T-cell (primary cell): ENCODE data around the gene MBP. TPM values are rescaled to one million over a fixed set of nuclear protein-coding genes. Genes with fewer than 3 reads are reported as not detected.

ENCODE experiments used
- ATAC-seq, 4 experiments: fragments of 200-7000 bp in 3 of 4; fragments of 150-1000 bp in 1 of 4; cut with Tn5 transposase; replicated peaks in 1 of 4; 1 replicate in 3 of 4; 2 replicates in 1 of 4; pipeline ENCODE4 v1.10.0; 2021; ENCODE audit warnings: moderate library complexity in 3 of 4, mild to moderate bottlenecking in 2 of 4, moderate number of reproducible peaks in 1 of 4
- CTCF ChIA-PET, 2 donors: fragments of 300-600 bp; sonication (Branson Sonifier 250); formaldehyde crosslinking; loops; one replicate each; lab custom pipeline; 2022; ENCODE audit warnings: antibody characterized with exemption in 2 of 2; lab: Charles Lee
- POLR2A ChIA-PET, 2 donors: fragments of 300-600 bp; sonication (Branson Sonifier 250); formaldehyde crosslinking; loops; one replicate each; lab custom pipeline; 2022; ENCODE audit warnings: antibody characterized with exemption in 2 of 2; lab: Charles Lee
- DNase-seq, 35 experiments: peaks; one replicate each; pipeline versions ENCODE4 v3.0.0 to v3.0.0-alpha.2; 2013 to 2023
- H3K27ac ChIP-seq: one replicate; pipeline ENCODE4 v1.5.1; 2013; ENCODE audit warnings: low read length
- H3K27me3 ChIP-seq, 2 experiments: replicated peaks in 1 of 2; 1 replicate in 1 of 2; 2 replicates in 1 of 2; pipeline versions ENCODE4 v1.6.1 to v1.7.0; 2013; ENCODE audit warnings: low read length in 1 of 2, mixed read lengths in 1 of 2; ENCODE audit not compliant: control insufficient read depth in 2 of 2, insufficient read depth in 2 of 2; ENCODE audit errors: extremely low read depth in 1 of 2
- H3K36me3 ChIP-seq, 2 donors: 1 replicate in 1 of 2; 2 replicates in 1 of 2; pipeline versions ENCODE4 v1.6.1 to v1.7.0; 2013; ENCODE audit warnings: low read length in 1 of 2; ENCODE audit not compliant: control insufficient read depth in 2 of 2, insufficient read depth in 1 of 2; ENCODE audit errors: extremely low read depth in 1 of 2
- H3K4me1 ChIP-seq, 2 experiments: 1 replicate in 1 of 2; 2 replicates in 1 of 2; pipeline versions ENCODE4 v1.6.1 to v1.7.0; 2013; ENCODE audit warnings: low read length in 2 of 2, mixed read lengths in 1 of 2; ENCODE audit not compliant: insufficient read depth in 2 of 2, control insufficient read depth in 1 of 2; ENCODE audit errors: extremely low read depth in 1 of 2
- H3K4me3 ChIP-seq, 2 donors: 1 replicate in 1 of 2; 2 replicates in 1 of 2; pipeline versions ENCODE4 v1.5.1 to v1.7.0; 2013; ENCODE audit warnings: mild to moderate bottlenecking in 2 of 2, low read length in 1 of 2, moderate library complexity in 1 of 2; ENCODE audit not compliant: control insufficient read depth in 1 of 2; ENCODE audit errors: extremely low read depth in 1 of 2
- H3K9me3 ChIP-seq: 2 replicates; pipeline ENCODE4 v1.7.0; 2013
- H3K27ac Mint-ChIP-seq, 2 donors: one replicate each; pipeline ENCODE4 v1.8.0; 2020 to 2021; ENCODE audit warnings: mild to moderate bottlenecking in 2 of 2, mixed read lengths in 2 of 2
- H3K27me3 Mint-ChIP-seq, 2 donors: one replicate each; pipeline ENCODE4 v1.8.0; 2021 to 2022; ENCODE audit warnings: mixed read lengths in 2 of 2
- H3K36me3 Mint-ChIP-seq: one replicate; pipeline ENCODE4 v1.8.0; 2021; ENCODE audit warnings: mixed read lengths
- H3K4me1 Mint-ChIP-seq, 3 donors: one replicate each; pipeline ENCODE4 v1.8.0; 2020 to 2022; ENCODE audit warnings: mixed read lengths in 3 of 3, mild to moderate bottlenecking in 1 of 3
- H3K4me3 Mint-ChIP-seq, 3 donors: one replicate each; pipeline ENCODE4 v1.8.0; 2020 to 2022; ENCODE audit warnings: mild to moderate bottlenecking in 3 of 3, mixed read lengths in 3 of 3, moderate library complexity in 3 of 3
- H3K9me3 Mint-ChIP-seq, 3 donors: one replicate each; pipeline ENCODE4 v1.8.0; 2020 to 2022; ENCODE audit warnings: mixed read lengths in 3 of 3
- WGBS: methylation state at CpG from one replicate; pipeline ENCODE4 v1.1.5; 2013; ENCODE audit warnings: missing lambda C conversion rate; ENCODE audit not compliant: insufficient coverage; 5-methylcytosine and 5-hydroxymethylcytosine counted together
- total RNA-seq, 35 experiments: library from RNA in 6 of 35; stranded (reverse) in 6 of 35; fragments of 120-200 nt in 1 of 35; gene quantifications; one replicate each; pipeline versions ENCODE4 v1.2.1 to v1.2.4 and lab custom pipeline; 2013 to 2026

Gene MBP
- total RNA-seq, 5 donors from 2014 or later (not counting 1 experiment from before 2014, with no cell fraction given) = 114 to 185 (median 152) TPM

DNA sequence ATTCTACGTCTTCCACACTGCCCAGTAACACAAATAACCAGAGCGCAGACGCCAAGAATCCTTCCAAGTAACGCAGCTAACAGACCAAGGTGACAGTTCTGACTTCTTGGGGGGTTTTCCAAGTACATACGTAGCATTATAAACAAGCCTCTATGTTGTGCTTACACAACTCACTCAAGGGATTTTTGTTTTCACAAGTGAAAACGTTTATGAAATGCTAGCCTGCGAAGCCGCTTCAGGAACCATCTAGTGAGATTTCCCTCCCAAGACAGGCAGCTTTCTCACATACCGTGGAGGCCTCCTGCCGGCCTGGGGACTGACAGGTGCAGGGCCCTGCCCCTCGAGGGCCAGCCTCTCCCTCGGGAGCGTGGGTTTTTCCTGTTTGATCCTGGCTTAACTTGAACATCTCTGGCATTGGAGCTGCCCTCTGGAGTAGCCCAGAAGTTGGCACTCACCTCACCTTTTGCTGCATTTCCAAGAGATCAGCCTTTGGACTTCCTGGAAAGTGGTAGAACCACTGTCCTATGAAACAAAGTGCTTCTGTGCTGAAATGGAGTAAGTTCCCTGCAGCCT lies 151.1 kb downstream of the MBP start:
- Histone ChIP-seq H3K27ac (no peak overlapping the region), H3K36me3 (no peaks in the 10 kb centered on the region), H3K9me3 (no peaks in the 10 kb centered on the region), H3K4me1 (peaks cover 2 to 11% of the 10 kb centered on the region in 2 experiments), H3K27me3 (no peaks in the 10 kb centered on the region), H3K4me3 (no peak overlapping the region)
- H3K27me3 Mint-ChIP-seq = no peaks in the 10 kb centered on the region
- no peak overlapping the region for H3K27ac Mint-ChIP-seq
- ChIA-PET CTCF (interaction anchor here in 1 of 2 donors (0.6 kb wide), 1 partner anchor 179 kb away, joined by 7 read pairs; no protein-coding TSS in a partner anchor), POLR2A (no interaction called here)
- WGBS = 82% methylated on average over 11 of the region's 13 CpGs
- DNase-seq (no peak), ATAC-seq (no peak)
- H3K36me3 Mint-ChIP-seq = peaks cover 6% of the 10 kb centered on the region
- H3K4me1 Mint-ChIP-seq = peaks cover 8 to 11% (median 8%) of the 10 kb centered on the region in 3 donors
- no peaks in the 10 kb centered on the region for H3K9me3 Mint-ChIP-seq
- no peak overlapping the region for H3K4me3 Mint-ChIP-seq

DNA sequence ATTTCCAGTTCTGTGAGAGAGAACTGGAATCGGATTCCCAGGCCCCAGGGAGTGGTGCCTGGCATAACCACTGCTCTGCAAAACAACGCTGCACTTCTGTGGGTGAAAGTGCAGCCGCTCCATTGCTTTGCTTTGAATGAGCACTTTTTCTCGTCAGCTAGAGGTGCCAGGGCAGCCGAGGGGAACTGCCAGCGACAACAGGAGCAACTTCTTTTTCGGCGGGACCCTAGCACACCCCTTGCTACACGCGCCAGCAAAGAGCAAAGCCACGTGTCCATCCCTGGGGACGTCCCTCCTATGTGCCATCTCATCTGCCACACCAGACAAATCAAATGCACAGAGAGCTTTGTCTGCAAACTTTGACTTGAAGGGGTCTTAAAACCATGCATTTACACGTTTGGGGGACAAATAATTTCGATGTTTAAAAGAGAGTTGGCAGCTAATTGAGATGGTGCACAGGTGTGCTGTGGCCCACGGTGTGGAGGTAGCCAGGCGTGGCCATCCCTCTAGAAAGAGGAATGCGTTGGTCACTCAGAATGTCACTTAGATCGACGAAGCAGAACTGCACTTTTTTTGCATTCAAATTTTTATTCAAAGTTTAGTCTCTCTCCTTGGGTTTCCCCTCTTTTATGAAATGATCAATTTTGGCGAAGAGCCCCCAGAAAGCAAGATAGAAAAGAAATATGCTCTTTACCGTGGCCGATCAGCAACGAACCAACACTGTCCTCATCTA lies 151.8 kb downstream of the MBP start:
- peaks cover 8 to 11% (median 8%) of the 10 kb centered on the region in 3 donors for H3K4me1 Mint-ChIP-seq
- 74% methylated on average over 17 of the region's 23 CpGs for WGBS
- Histone ChIP-seq H3K4me1 (peaks cover 2 to 11% of the 10 kb centered on the region in 2 experiments), H3K27ac (no peak overlapping the region), H3K4me3 (no peak overlapping the region), H3K36me3 (no peaks in the 10 kb centered on the region), H3K27me3 (no peaks in the 10 kb centered on the region), H3K9me3 (no peaks in the 10 kb centered on the region)
- no peaks in the 10 kb centered on the region for H3K9me3 Mint-ChIP-seq
- ATAC-seq = no peak
- no peaks in the 10 kb centered on the region for H3K27me3 Mint-ChIP-seq
- no peak overlapping the region for H3K4me3 Mint-ChIP-seq
- H3K36me3 Mint-ChIP-seq = peaks cover 6% of the 10 kb centered on the region
- H3K27ac Mint-ChIP-seq = no peak overlapping the region
- ChIA-PET POLR2A (no interaction called here), CTCF (interaction anchor here in 1 of 2 donors (0.6 kb wide), 2 partner anchors 179 to 749 kb away, joined by 3 to 7 read pairs; no protein-coding TSS in a partner anchor)
- no peak for DNase-seq

DNA sequence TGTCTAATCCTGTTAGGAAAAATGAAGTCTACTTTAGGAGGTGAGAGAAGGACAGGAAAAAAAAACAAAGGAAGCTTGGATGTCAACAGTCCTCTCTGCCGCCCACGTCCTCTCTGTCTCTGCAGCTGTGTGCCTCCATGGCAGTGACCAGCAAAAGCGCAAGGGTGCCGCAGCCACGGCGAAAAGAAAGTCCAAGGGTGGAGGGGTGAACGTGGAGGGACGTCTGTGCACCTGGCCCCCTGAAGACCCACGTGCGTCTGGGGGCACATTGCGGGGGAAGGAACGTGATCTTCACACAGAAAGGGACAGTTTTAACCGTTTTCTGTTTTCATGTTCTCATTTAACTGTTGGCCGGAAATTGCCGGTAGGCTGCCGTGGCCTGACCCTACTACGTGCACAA lies 152.7 kb downstream of the MBP start:
- ATAC-seq = no peak
- no peak overlapping the region for H3K4me3 Mint-ChIP-seq
- H3K27ac ChIP-seq = no peak overlapping the region

DNA sequence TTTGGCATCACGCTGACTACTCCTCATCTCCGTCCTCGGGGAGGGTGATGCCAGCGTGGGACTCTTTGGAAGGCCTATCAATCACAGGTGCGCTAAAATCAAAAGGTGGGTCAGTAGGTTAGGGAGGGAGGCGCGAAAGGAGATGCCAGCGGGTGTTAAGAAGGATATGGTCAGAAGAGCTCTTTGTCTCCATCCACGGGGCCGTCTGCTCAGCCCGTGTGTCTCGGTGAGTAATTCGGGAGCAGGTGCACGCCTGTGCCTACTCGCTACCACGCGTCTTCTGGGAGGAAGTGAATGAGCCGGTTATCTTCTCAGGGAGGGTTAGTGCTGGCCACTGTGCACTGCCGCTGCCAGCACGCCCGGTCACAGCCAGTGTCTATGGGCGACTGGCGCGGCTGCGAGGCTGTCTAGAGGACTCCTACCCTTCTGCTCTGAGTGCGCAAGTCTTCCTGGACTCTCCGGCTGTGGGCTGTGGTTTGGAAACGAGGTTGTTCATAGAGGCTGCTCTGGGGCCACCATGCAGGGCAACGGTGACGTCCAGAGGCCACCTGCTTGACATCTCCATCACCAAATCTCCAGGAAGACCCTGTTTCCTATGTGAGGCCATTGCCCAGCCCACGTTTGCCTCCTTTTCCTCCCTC lies 153.4 kb downstream of the MBP start:
- Mint-ChIP-seq H3K4me1 (peaks cover 8 to 11% (median 8%) of the 10 kb centered on the region in 3 donors), H3K9me3 (no peaks in the 10 kb centered on the region), H3K4me3 (no peak overlapping the region), H3K27me3 (no peaks in the 10 kb centered on the region), H3K27ac (no peak overlapping the region), H3K36me3 (peaks cover 9% of the 10 kb centered on the region)
- ChIA-PET CTCF (no interaction called here), POLR2A (no interaction called here)
- Histone ChIP-seq H3K9me3 (no peaks in the 10 kb centered on the region), H3K4me3 (no peak overlapping the region), H3K4me1 (peaks cover 2 to 11% of the 10 kb centered on the region in 2 experiments), H3K27ac (no peak overlapping the region), H3K36me3 (no peaks in the 10 kb centered on the region), H3K27me3 (no peaks in the 10 kb centered on the region)
- 91% methylated on average over 23 of the region's 31 CpGs for WGBS
- DNase-seq (no peak), ATAC-seq (no peak)

More for the DNA sequence above, 152.7 kb downstream of the MBP start:
- H3K9me3 Mint-ChIP-seq = no peaks in the 10 kb centered on the region
- whole genome bisulfite sequencing = 93% methylated on average over 16 of the region's 17 CpGs
- peaks cover 6% of the 10 kb centered on the region for H3K36me3 Mint-ChIP-seq
- no peaks in the 10 kb centered on the region for H3K36me3 ChIP-seq
- ChIA-PET POLR2A (interaction anchor here in 1 of 2 donors (0.6 kb wide), 1 partner anchor 93 kb away, joined by 4 read pairs; no protein-coding TSS in a partner anchor), CTCF (interaction anchor here in 1 of 2 donors (0.6 kb wide), 1 partner anchor 749 kb away, joined by 3 read pairs; no protein-coding TSS in a partner anchor)
- peaks cover 8 to 11% (median 8%) of the 10 kb centered on the region in 3 donors for H3K4me1 Mint-ChIP-seq
- no peaks in the 10 kb centered on the region for H3K9me3 ChIP-seq
- DNase-seq = no peak
- peaks cover 2 to 11% of the 10 kb centered on the region in 2 experiments for H3K4me1 ChIP-seq
- no peak overlapping the region for H3K4me3 ChIP-seq
- H3K27me3 Mint-ChIP-seq = no peaks in the 10 kb centered on the region
- no peak overlapping the region for H3K27ac Mint-ChIP-seq
- H3K27me3 ChIP-seq = no peaks in the 10 kb centered on the region

DNA sequence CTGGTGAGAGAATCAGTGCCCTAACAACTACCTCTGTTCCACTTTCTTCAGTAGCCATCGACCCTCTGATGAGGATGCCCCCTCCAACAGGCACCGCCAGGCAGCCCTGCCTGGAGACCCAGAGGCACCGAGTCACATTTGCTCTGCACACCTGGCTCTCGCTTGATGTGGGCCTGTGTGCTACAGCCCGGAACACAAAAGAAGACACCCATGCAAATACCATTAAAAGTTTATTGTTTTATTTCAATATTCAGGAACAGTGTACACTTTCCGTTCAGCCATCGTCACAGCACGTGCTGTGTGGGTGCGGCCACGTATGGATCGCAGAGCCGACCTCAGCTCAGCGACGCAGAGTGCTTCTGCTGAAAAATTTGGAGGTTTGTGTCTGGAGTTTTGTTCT lies 154.0 kb downstream of the MBP start:
- ATAC-seq (no peak), DNase-seq (no peak)
- ChIA-PET POLR2A (no interaction called here), CTCF (no interaction called here)
- WGBS = 92% methylated on average over 10 of the region's 14 CpGs
- peaks cover 0 to 5% of the 10 kb centered on the region in 2 donors for H3K36me3 ChIP-seq
- H3K9me3 ChIP-seq = no peaks in the 10 kb centered on the region
- Mint-ChIP-seq H3K4me3 (no peak overlapping the region), H3K27me3 (no peaks in the 10 kb centered on the region), H3K4me1 (peaks cover 8 to 10% (median 8%) of the 10 kb centered on the region in 3 donors), H3K36me3 (peaks cover 10% of the 10 kb centered on the region), H3K27ac (no peak overlapping the region), H3K9me3 (no peaks in the 10 kb centered on the region)
- no peaks in the 10 kb centered on the region for H3K27me3 ChIP-seq
- no peak overlapping the region for H3K27ac ChIP-seq
- no peak overlapping the region for H3K4me3 ChIP-seq
- H3K4me1 ChIP-seq = peaks cover 2 to 8% of the 10 kb centered on the region in 2 experiments

DNA sequence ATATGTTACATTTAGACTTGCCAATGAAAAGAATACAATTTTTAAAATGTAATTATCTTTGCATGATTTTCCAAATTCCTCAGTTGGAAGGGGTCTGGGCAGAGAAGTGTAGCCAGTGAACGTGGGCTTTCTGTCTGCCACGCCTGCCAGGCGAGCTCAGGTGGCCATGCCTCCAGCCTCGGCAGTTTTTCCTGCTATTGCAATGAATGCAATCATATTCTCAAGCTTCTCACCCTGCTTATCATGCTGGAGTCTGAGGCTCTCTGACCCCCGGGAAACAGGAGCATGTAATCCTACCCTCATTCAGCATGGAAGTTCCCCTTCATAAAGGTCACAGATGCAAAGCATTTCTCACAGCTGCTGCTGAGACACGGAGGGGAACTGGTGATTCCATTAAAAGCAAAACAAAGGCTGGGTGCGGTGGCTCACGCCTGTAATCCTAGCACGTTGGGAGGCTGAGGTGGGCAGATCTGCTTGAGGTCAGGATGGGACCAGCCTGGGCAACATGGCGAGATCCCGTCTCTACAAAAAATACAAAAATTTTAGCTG lies 154.8 kb downstream of the MBP start:
- POLR2A ChIA-PET = no interaction called here
- Histone ChIP-seq H3K4me3 (no peak overlapping the region), H3K27me3 (no peaks in the 10 kb centered on the region), H3K4me1 (no peaks in the 10 kb centered on the region), H3K36me3 (peaks cover 0 to 7% of the 10 kb centered on the region in 2 donors), H3K9me3 (no peaks in the 10 kb centered on the region), H3K27ac (no peak overlapping the region)
- no peak for ATAC-seq
- H3K9me3 Mint-ChIP-seq = no peaks in the 10 kb centered on the region
- no peak for DNase-seq
- peaks cover 13% of the 10 kb centered on the region for H3K36me3 Mint-ChIP-seq
- CTCF ChIA-PET = no interaction called here
- peaks cover 0 to 3% (median 0%) of the 10 kb centered on the region in 3 donors for H3K4me1 Mint-ChIP-seq
- H3K27me3 Mint-ChIP-seq = no peaks in the 10 kb centered on the region
- no peak overlapping the region for H3K4me3 Mint-ChIP-seq
- WGBS = 91% methylated on average over 6 of the region's 11 CpGs
- no peak overlapping the region for H3K27ac Mint-ChIP-seq
